Spleen (tissue), 7 donors: ENCODE results near the gene C9orf153.
"Not testable (repeated sequence)": the region's sequence is repeated elsewhere in the genome, so short reads cannot be mapped to it uniquely, and the experiment has no call there.

Experiments used
- CTCF ChIP-seq, 11 experiments: fragments of 200-600 bp in 7 of 11; fragments of 450-650 bp in 4 of 11; sonication (generic) in 4 of 11; IDR thresholded peaks in 8 of 11; conservative IDR thresholded peaks in 3 of 11; 1 replicate in 7 of 11; 2 replicates in 4 of 11; pipeline versions ENCODE4 v1.4.0 to v1.8.0; 2016 to 2021; ENCODE audit warnings: antibody characterized with exemption in 11 of 11, inconsistent platforms in 4 of 11, mild to moderate bottlenecking in 1 of 11
- POLR2A ChIP-seq, 3 donors: fragments of 450-650 bp; IDR thresholded peaks; one replicate each; pipeline ENCODE4 v1.5.1; 2017; ENCODE audit warnings: antibody characterized with exemption in 3 of 3, mild to moderate bottlenecking in 1 of 3
- POLR2AphosphoS5 ChIP-seq, 3 donors: sonication (generic); formaldehyde crosslinking; IDR thresholded peaks; one replicate each; pipeline ENCODE4 v1.5.1; 2017; ENCODE audit warnings: antibody characterized with exemption in 3 of 3
- donor health status: DM: no; HTN: no; CAD: no; lungs with moderate emphysema.
- donor health status: DM: no; HTN: no; CAD: no.
- donor health status: DM: no; HTN: no; CAD: no.

- not testable (repeated sequence) for TF ChIP-seq CTCF (IDR thresholded peaks at IDR 0.05 in 8 of 11, conservative IDR thresholded peaks at IDR 0.05 in 3 of 11); POLR2A (IDR thresholded peaks at IDR 0.05); POLR2AphosphoS5 (IDR thresholded peaks at IDR 0.05)
Measured at GRCh38 chr9:86290341-86290740, 30.9 kb upstream of the C9orf153 start.
